Measurements from ENCODE around the gene CD200.

Gene CD200

DNA sequence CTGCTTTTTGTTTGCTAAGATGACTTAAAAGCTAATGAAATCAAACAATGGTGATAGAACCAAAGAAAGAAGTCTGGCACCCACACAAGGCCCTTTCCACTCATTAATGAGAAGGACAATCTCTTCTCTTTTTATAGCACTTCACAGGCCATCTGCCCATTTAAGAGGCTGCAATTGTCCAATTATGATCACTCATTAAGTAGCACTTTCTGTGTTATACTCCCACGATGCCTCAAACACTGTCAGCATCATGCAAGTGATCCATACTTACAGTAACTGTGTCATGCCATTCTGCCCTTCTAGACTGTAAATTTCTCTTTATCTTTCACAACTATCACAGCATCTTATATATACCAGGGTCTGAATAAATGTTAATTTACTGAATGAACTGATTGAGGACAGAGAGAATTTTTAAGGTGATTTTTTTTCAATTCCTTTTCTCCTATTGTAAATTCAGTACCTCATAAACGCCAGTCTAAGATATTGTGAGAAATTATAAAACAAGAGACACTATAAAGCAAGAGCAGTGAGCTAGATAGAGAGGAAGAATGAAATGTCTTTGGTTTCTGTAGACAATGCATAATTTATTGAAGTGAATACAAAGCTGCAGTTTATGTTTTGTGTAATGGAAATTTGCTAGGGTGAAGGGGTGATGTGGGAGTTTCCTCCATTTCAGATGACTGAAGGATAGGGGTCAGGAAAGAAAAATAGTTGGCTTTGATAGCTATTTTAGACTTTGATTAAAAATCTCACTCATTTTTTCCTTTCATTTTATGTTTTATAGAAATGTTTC lies 17.3 kb downstream of the CD200 start:
- DNase-seq: no peak
- H3K4me3 ChIP-seq (ENCODE audit: low read depth, low read length): no peak overlapping the region
- no peak overlapping the region for H3K27ac ChIP-seq
- no peaks in the 10 kb centered on the region for H3K36me3 ChIP-seq
- H3K9me3 ChIP-seq (ENCODE audit: severe bottlenecking): no peaks in the 10 kb centered on the region
- H3K27me3 ChIP-seq (ENCODE audit: insufficient read depth, low read depth, severe bottlenecking): peaks cover 5% of the 10 kb centered on the region
- TF ChIP-seq, protein P1, sequence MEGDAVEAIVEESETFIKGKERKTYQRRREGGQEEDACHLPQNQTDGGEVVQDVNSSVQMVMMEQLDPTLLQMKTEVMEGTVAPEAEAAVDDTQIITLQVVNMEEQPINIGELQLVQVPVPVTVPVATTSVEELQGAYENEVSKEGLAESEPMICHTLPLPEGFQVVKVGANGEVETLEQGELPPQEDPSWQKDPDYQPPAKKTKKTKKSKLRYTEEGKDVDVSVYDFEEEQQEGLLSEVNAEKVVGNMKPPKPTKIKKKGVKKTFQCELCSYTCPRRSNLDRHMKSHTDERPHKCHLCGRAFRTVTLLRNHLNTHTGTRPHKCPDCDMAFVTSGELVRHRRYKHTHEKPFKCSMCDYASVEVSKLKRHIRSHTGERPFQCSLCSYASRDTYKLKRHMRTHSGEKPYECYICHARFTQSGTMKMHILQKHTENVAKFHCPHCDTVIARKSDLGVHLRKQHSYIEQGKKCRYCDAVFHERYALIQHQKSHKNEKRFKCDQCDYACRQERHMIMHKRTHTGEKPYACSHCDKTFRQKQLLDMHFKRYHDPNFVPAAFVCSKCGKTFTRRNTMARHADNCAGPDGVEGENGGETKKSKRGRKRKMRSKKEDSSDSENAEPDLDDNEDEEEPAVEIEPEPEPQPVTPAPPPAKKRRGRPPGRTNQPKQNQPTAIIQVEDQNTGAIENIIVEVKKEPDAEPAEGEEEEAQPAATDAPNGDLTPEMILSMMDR (IDR thresholded peaks at IDR 0.05; ENCODE audit: low read depth, low read length): no peak

DNA sequence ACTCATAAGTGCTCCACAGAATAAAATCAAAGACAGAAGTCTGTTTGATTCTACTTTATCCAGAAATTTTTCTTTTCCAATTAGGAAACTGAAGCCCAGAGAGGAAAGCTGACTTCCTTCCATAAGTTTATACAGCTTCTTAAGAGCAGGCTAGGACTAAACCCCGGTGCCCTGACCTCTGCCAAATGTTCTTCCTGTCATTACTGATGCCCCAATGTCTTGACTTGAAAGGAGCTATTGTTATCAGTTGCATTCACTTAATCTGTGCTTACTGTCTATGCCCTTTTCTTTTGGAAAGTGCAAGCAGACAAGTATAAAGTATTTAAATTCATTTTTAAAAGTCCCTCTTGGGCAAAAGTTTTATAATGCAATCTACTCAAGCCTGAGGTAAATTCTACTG lies 18.1 kb downstream of the CD200 start:
- DNase-seq: no peak
- no peak overlapping the region for H3K27ac ChIP-seq
- peaks cover 2% of the 10 kb centered on the region for H3K27me3 ChIP-seq (ENCODE audit: insufficient read depth, low read depth, severe bottlenecking)
- no peaks in the 10 kb centered on the region for H3K36me3 ChIP-seq
- no peak overlapping the region for H3K4me3 ChIP-seq (ENCODE audit: low read depth, low read length)
- TF ChIP-seq, protein P1 (IDR thresholded peaks at IDR 0.05; ENCODE audit: low read depth, low read length): no peak
- H3K9me3 ChIP-seq (ENCODE audit: severe bottlenecking): no peaks in the 10 kb centered on the region

DNA sequence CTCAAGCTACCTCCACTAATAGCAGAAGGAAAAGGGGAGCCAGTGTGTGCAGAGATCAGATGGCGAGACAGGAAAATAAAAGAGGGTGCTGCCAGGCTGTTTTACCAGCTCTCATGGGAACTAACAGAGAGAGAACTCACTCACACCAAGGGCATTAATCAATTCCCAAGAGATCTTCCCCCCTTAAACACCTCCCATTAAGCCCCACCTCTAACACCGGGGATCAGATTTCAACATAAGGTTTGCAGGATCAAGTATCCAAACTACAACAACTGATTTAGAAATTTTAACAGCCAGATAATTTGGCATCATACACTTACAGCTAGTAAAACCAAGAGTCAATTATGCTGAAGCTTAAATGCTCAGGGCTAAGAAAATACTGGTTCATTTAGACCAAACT lies 18.9 kb downstream of the CD200 start:
- TF ChIP-seq, protein P1 (IDR thresholded peaks at IDR 0.05; ENCODE audit: low read depth, low read length): no peak
- Histone ChIP-seq H3K27me3 (ENCODE audit: insufficient read depth, low read depth, severe bottlenecking) (peaks cover 2% of the 10 kb centered on the region), H3K36me3 (no peaks in the 10 kb centered on the region), H3K4me3 (ENCODE audit: low read depth, low read length) (no peak overlapping the region), H3K27ac (no peak overlapping the region), H3K9me3 (ENCODE audit: severe bottlenecking) (no peaks in the 10 kb centered on the region)
- DNase-seq: no peak

- Histone ChIP-seq H3K9me3 (ENCODE audit: severe bottlenecking) (no peaks in the 10 kb centered on the region), H3K27me3 (ENCODE audit: insufficient read depth, low read depth, severe bottlenecking) (peaks cover 2% of the 10 kb centered on the region), H3K4me3 (ENCODE audit: low read depth, low read length) (no peak overlapping the region), H3K27ac (no peak overlapping the region), H3K36me3 (no peaks in the 10 kb centered on the region)
- TF ChIP-seq, protein P1 (IDR thresholded peaks at IDR 0.05; ENCODE audit: low read depth, low read length): no peak
- DNase-seq: no peak
These were observed 19.8 kb downstream of the CD200 start for GRCh38 chr3:112352720-112353119.

- H3K27ac ChIP-seq: no peak overlapping the region
- H3K36me3 ChIP-seq: no peaks in the 10 kb centered on the region
- H3K4me3 ChIP-seq (ENCODE audit: low read depth, low read length): no peak overlapping the region
- no peak for DNase-seq
- TF ChIP-seq, protein P1 (IDR thresholded peaks at IDR 0.05; ENCODE audit: low read depth, low read length): no peak
- H3K9me3 ChIP-seq (ENCODE audit: severe bottlenecking): no peaks in the 10 kb centered on the region
- H3K27me3 ChIP-seq (ENCODE audit: insufficient read depth, low read depth, severe bottlenecking): peaks cover 4% of the 10 kb centered on the region
These were observed 20.4 kb downstream of the CD200 start for GRCh38 chr3:112353365-112353764.

Measured in WERI-Rb-1 (cell line).